HG03378 (cell line): ENCODE data around the gene SLC16A3.
"Not testable (repeated sequence)": the region's sequence is repeated elsewhere in the genome, so short reads cannot be mapped to it uniquely, and the experiment has no call there.

Experiments used
- ATAC-seq: cut with Tn5 transposase; IDR thresholded peaks from one replicate; pipeline ENCODE4 v1.9.1; 2021; ENCODE audit warnings: mild to moderate bottlenecking, moderate library complexity; ENCODE audit not compliant: unreplicated experiment

The SLC16A3 gene

GRCh38 chr17:82228842-82229697 lies at the start of gene SLC16A3:
SLC16A3 (plus strand) TSS chr17:82229042; CDS start chr17:82236009, 6,967 bp downstream.
- ATAC-seq = no peak

DNA sequence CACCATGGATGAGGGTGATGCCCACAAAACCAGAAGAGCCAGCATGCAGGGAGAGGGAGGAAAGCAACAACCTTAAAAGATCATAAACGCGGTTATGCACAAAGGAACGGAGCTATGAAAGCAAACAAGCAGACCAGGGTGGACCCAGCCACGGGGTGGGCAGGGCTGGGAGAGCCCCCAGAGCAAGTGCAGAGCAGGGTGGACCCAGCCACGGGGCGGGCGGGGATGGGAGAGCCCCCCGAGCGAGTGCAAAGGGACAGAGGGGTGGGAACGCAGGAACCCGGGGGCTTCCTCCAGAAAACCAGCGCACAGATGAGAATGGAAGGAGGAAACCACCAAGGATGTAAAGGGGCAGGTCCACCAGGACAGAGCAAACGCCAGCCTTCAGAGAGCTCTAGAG lies 49.4 kb upstream of the SLC16A3 start:
- no peak for ATAC-seq

DNA sequence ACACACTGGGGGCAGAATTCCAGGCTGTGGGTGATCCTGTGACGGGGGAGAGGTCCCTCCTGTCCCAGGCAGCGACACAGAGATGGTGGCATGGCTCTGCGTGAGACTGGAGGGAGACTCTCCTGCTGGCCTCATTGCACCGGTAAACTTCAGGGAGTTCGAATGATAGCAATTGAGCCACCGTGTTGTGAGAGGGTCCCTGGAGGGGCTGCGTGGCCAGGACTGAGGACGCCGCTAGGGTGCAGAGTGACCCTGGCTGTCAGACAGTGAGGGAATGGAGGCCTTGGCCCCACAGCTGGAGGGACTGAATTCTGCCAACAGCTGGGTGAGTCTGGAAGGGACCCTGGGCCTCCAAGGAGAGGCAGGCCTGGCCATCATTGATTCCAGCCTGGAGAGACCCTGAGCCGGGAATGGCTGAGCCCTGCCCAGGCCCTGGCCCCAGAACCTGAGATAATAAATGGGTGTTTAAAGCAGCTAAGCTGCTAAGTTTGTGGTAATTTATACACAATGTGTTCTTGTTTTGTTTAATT lies 48.8 kb upstream of the SLC16A3 start:
- ATAC-seq = no peak

GRCh38 chr17:82180776-82181528 lies 47.9 kb upstream of the SLC16A3 start:
- ATAC-seq = no peak

GRCh38 chr17:82184761-82185160 lies 44.1 kb upstream of the SLC16A3 start:
- ATAC-seq = no peak

- ATAC-seq = no peak
Observed at GRCh38 chr17:82186221-82186620, 42.6 kb upstream of the SLC16A3 start.

DNA sequence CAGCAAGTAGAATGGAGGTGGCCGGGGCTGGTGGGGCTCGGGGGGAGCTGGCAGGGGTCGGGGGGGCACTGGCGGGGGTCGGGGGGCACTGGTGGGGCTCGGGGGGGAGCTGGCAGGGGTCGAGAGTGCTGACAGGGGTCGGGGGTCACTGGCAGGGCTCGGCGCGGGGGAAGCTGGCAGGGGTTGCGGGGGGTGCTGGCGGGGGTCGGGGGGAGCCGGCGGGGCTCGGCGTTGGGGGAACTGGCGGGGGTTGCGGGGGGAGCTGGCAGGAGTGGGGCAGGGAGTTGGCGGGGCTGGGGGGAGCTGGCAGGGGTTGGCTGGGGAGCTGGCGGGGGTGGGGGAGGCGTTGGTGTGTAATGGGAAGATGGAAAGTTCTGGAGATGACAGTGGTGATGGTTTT lies 41.3 kb upstream of the SLC16A3 start:
- no peak for ATAC-seq

- ATAC-seq = no peak
Observed at GRCh38 chr17:82188001-82188961, 40.6 kb upstream of the SLC16A3 start.

GRCh38 chr17:82193050-82193449 lies 35.8 kb upstream of the SLC16A3 start:
- ATAC-seq = not testable (repeated sequence)

GRCh38 chr17:82193520-82194220 lies 35.2 kb upstream of the SLC16A3 start:
- ATAC-seq = no peak

DNA sequence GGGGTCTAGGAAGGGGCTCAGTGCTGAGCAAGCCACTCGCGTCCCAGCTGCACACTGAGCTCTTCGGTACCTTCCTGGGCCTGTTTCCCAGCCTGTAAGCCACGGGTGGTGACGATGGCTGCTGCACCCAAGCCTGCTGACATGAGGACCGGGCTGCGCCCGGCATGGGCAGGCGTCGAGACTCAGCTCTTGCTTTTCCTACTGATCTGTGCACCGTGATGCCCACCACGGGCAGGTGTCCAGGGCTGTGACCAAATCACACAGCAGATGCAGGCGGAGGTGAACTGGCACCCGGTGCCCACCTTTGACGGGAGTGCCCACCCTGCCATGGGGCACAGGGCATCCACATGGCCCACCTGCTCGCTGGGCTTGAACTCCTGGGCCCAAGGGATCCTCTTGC lies 34.1 kb upstream of the SLC16A3 start:
- ATAC-seq = no peak

DNA sequence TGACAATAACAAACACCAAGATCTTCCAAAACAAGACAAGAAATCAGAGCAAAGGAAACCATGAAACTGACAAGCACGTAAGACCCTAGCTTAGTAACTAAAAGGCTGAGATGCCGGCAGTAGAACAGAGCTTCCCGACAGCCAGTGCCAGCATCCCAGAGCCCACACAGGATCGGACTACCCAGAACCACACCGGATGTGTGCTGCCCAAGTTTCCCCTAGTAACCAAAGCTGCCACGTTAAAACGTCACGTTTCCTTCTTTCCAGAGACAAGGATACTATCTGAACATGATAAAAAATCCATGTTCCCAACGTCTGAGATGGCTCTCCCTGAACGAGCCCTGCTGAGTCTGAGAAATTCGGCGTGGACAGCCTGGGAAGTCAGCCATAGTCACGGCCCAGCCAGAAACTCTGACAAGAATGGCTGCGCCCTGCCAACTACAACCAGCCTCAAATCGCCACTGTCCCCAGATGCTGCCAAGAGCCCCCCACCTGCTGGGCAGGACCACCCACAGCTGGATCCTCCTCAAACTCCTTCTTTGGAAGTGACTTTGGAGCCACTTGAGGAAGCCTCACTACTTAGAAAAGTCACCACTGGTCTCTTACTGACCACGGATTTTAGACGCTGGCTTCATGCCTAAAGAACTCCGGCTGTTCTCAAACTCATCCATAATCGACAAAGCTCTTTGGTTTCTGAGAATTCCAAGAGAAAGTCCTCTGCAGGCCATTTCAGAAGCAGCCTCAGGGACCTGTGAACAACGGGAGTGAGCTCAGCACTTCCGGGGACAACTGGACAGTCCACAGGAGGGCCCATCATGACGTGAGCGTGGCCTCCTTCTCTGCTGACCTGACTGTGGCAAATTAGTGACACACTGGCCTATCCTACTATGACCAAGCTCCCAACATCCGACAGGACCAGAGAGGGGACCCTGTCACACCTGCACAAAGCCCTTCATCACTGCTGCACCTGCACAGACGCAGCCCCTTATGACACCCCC lies 32.9 kb upstream of the SLC16A3 start:
- ATAC-seq = no peak

- no peak for ATAC-seq
Observed at GRCh38 chr17:82198092-82198491, 30.8 kb upstream of the SLC16A3 start.

GRCh38 chr17:82199496-82199895 lies 29.3 kb upstream of the SLC16A3 start:
- no peak for ATAC-seq

DNA sequence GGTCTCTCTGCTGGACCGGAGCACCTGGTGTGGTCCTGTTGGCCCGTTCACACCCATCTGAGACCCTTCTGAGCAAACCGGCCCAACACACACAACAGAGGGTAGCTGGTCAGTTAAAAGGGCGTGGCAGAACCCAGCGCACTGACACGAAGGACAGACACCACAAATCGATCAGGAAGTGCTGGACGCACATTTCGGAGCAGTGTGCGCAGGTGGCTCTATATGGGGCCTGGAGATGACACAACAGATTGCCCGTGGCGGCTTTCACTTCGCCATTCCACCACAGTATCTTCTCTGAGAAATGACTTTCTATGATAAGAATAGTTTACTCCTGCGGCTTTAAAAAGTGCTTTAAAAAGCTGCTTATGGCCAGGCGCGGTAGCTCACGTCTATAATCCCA lies 28.7 kb upstream of the SLC16A3 start:
- no peak for ATAC-seq

DNA sequence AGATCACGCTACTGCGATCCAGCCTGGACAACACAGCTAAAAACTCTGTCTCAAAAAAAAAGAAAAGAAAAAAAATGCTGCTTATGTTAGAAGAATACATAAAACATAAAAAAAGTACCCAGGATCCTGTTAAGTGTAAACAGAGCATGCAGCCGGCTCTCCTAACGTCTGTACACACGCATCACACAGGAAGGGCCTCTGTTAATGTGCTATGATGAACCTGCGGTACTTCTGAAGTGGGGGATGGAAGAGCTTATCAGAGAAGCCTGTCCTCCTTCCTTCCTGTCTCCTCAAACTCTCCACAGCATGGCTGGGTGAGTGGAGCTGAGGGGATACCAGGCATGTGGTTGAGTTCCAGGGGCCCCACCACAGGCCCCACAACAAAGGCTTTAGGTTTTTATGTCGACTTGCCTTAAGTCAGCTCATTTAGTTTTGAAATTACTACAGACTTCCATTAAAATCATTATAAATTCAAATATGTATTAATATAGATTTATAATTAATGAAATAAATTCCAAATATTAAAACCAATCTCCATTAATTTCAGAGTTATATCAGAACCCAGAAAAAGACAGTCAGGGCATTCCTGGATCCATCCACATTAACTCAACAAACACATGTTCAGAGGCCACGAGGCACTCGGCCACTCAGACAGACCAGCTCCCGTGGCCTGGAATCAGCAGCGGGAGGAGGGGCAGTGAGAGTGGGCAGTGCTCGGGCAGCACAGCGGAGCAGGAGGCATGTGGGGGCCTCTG lies 27.9 kb upstream of the SLC16A3 start:
- ATAC-seq = no peak

GRCh38 chr17:82201498-82201910 lies 27.3 kb upstream of the SLC16A3 start:
- ATAC-seq = no peak

DNA sequence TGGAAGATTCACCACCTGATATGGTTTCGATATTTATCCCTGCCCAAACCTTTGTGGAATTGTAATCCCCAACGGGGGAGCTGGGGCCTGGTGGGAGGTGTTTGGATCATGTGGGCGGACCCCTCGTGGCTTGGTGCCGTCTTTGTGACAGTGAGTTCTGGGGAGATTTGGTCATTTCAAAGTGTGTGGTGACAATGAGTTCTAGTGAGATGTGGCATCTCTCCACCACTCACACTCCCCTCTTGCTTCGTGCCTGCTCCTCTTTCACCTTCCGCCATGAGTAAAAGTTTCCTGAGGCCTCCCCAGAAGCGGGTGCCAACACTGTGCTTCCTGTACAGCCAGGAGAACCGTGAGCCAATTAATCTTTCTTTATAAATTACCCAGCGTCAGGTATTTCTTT lies 25.9 kb upstream of the SLC16A3 start:
- ATAC-seq = no peak
